GM20000 (cell line): ENCODE measurements around the gene ANXA11.

Experiments used
- DNase-seq: peaks from one replicate; pipeline ENCODE4 v3.0.0; 2012; ENCODE audit warnings: low spot score
- CTCF ChIP-seq: IDR thresholded peaks from 2 replicates; pipeline ENCODE4 v1.5.1; 2012; ENCODE audit warnings: mild to moderate bottlenecking, control low read depth; ENCODE audit errors: extremely low read depth, missing control alignments

Gene ANXA11

GRCh38 chr10:80159166-80159873, 46.0 kb downstream of the ANXA11 start:
- DNase-seq, result no peak
- TF ChIP-seq CTCF, result no peak

- TF ChIP-seq CTCF, result no peak
- DNase-seq, result no peak
These were observed 46.7 kb downstream of the ANXA11 start for GRCh38 chr10:80158598-80159127.

- TF ChIP-seq CTCF, result no peak
These were observed 47.2 kb downstream of the ANXA11 start for GRCh38 chr10:80158126-80158525.

DNA sequence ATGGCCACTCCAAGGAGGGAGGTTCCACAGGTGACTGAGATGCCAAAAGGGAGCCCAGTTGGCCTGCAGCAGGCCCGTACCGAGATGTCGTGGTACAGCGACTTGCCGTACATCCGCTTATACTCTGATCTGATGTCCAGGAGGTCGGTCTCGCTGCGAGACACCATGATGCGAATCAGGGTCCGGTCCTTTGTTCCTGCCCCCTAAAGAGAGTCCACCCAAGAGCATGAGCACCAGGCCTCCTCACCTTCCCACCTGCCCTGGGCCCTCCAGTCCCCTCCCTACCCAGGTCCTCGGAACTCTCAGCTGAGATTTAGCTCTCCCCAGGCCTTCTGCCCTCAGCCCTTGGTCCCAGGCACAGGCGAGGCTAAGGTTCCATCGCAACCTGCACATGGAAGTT, 47.8 kb downstream of the ANXA11 start:
- DNase-seq, result no peak
- no peak for TF ChIP-seq CTCF

More at GRCh38 chr10:80158126-80158525, 47.2 kb downstream of the ANXA11 start:
- no peak for DNase-seq

DNA sequence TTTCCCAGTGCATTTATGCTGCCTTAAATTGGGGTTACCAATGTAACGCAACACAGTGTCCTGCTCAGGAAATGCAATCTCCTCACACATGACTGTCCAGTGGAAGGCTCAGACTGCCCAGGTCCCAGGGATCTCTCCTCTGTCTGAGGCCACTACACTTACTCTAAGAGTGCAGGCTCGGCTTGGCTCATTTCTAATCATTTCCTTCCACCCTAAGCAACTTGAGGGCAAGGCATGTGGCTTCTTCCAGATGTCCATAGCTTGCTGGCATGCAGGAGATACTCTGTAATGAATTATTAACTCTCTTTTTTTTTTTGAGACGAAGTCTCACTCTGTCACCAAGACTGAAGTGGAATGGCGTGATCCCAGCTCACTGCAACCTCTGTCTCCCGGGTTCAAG, 49.1 kb downstream of the ANXA11 start:
- DNase-seq, result no peak
- no peak for TF ChIP-seq CTCF

- no peak for TF ChIP-seq CTCF
- DNase-seq, result no peak
These were observed 49.6 kb downstream of the ANXA11 start for GRCh38 chr10:80155696-80156215.

- TF ChIP-seq CTCF, result no peak
- no peak for DNase-seq
These were observed 50.2 kb downstream of the ANXA11 start for GRCh38 chr10:80154978-80155695.
